Lung (tissue), 12 donors: ENCODE measurements around the gene THUMPD3. TPM values are rescaled to one million over a fixed set of nuclear protein-coding genes. Genes with fewer than 3 reads are reported as not detected.

Experiments
- ATAC-seq: fragments of 200-7000 bp; cut with Tn5 transposase; one replicate; pipeline ENCODE4 v1.9.1; 2020; ENCODE audit warnings: moderate number of reproducible peaks; ENCODE audit not compliant: insufficient read depth, low FRiP score
- DNase-seq, 3 donors: peaks; one replicate each; pipeline ENCODE4 v3.0.0-alpha.2; 2013 to 2017
- H3K27ac ChIP-seq, 2 donors: one replicate each; pipeline ENCODE4 v1.5.1; 2013; ENCODE audit warnings: mild to moderate bottlenecking in 2 of 2, moderate library complexity in 2 of 2, control low read depth in 1 of 2, inconsistent platforms in 1 of 2, low read depth in 1 of 2, low read length in 1 of 2
- H3K27me3 ChIP-seq, 3 donors: one replicate each; pipeline ENCODE4 v1.5.1; 2013; ENCODE audit warnings: low read length in 2 of 3; ENCODE audit not compliant: control insufficient read depth in 3 of 3, insufficient read depth in 3 of 3
- H3K36me3 ChIP-seq, 4 donors: one replicate each; pipeline ENCODE4 v1.5.1; 2013; ENCODE audit warnings: low read length in 4 of 4, mild to moderate bottlenecking in 1 of 4, moderate library complexity in 1 of 4; ENCODE audit not compliant: control insufficient read depth in 4 of 4, insufficient read depth in 4 of 4
- H3K4me1 ChIP-seq, 5 donors: one replicate each; pipeline ENCODE4 v1.5.1; 2013; ENCODE audit warnings: low read length in 5 of 5, mild to moderate bottlenecking in 2 of 5, moderate library complexity in 1 of 5; ENCODE audit not compliant: control insufficient read depth in 5 of 5, insufficient read depth in 5 of 5
- H3K4me3 ChIP-seq: one replicate; pipeline ENCODE4 v1.5.1; 2013; ENCODE audit warnings: mild to moderate bottlenecking, control low read depth, moderate library complexity
- H3K9ac ChIP-seq, 2 donors: one replicate each; pipeline ENCODE4 v1.5.1; 2013; ENCODE audit warnings: low read length in 2 of 2, control low read depth in 1 of 2; ENCODE audit not compliant: insufficient read depth in 1 of 2
- H3K9me3 ChIP-seq, 4 donors: one replicate each; pipeline ENCODE4 v1.5.1; 2013; ENCODE audit warnings: low read length in 3 of 4, mild to moderate bottlenecking in 1 of 4, moderate library complexity in 1 of 4; ENCODE audit not compliant: control insufficient read depth in 4 of 4, insufficient read depth in 3 of 4
- WGBS, 2 donors: extraction: QIAGEN DNeasy Blood & Tissue Kit; methylation state at CpG; one replicate each; pipeline ENCODE4 v1.1.7; 2013; 5-methylcytosine and 5-hydroxymethylcytosine counted together
- polyA plus RNA-seq, 2 donors: library from polyadenylated mRNA; stranded (reverse); fragments of 200-250 nt; gene quantifications; one replicate each; pipeline ENCODE4 v1.2.1, GENCODE V29; 2013
- total RNA-seq, 2 donors: library from RNA; depleted of rRNA in 1 of 2; stranded (reverse); fragments of >200 nt in 1 of 2; gene quantifications; one replicate each; pipeline ENCODE4 v1.2.1, GENCODE V29; 2014 to 2021
- TF ChIP-seq, protein P1 (sequence below): IDR thresholded peaks from 2 replicates; pipeline ENCODE4 v1.5.1; 2012; ENCODE audit warnings: mild to moderate bottlenecking; ENCODE audit errors: control extremely low read depth, extremely low read depth
- donor health status: control.
- donor health status: control.
- donor health status: Bipolar disorder and iron deficiency.
- donor health status: healthy.
- donor health status: DM: yes; HTN: yes; CAD: no.

Gene THUMPD3
- total and polyA plus RNA-seq, 4 donors, result 28.6 to 37.2 (median 31.8) TPM

- H3K9me3 ChIP-seq, result no peaks in the 10 kb centered on the region
- no peaks in the 10 kb centered on the region for H3K27me3 ChIP-seq
- no peak overlapping the region for H3K4me3 ChIP-seq
- peaks cover 3 to 28% (median 6%) of the 10 kb centered on the region in 5 donors for H3K4me1 ChIP-seq
- 96 to 100% methylated on average over 1 of the region's 1 CpG for WGBS, 2 donors
- H3K9ac ChIP-seq, result no peak overlapping the region
- TF ChIP-seq, protein P1, sequence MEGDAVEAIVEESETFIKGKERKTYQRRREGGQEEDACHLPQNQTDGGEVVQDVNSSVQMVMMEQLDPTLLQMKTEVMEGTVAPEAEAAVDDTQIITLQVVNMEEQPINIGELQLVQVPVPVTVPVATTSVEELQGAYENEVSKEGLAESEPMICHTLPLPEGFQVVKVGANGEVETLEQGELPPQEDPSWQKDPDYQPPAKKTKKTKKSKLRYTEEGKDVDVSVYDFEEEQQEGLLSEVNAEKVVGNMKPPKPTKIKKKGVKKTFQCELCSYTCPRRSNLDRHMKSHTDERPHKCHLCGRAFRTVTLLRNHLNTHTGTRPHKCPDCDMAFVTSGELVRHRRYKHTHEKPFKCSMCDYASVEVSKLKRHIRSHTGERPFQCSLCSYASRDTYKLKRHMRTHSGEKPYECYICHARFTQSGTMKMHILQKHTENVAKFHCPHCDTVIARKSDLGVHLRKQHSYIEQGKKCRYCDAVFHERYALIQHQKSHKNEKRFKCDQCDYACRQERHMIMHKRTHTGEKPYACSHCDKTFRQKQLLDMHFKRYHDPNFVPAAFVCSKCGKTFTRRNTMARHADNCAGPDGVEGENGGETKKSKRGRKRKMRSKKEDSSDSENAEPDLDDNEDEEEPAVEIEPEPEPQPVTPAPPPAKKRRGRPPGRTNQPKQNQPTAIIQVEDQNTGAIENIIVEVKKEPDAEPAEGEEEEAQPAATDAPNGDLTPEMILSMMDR, result no peak
- no peak overlapping the region for H3K27ac ChIP-seq
- DNase-seq (no peak), ATAC-seq (no peak)
- H3K36me3 ChIP-seq, result no peaks in the 10 kb centered on the region
Measured at GRCh38 chr3:9408546-9408945, 45.7 kb downstream of the THUMPD3 start.

DNA sequence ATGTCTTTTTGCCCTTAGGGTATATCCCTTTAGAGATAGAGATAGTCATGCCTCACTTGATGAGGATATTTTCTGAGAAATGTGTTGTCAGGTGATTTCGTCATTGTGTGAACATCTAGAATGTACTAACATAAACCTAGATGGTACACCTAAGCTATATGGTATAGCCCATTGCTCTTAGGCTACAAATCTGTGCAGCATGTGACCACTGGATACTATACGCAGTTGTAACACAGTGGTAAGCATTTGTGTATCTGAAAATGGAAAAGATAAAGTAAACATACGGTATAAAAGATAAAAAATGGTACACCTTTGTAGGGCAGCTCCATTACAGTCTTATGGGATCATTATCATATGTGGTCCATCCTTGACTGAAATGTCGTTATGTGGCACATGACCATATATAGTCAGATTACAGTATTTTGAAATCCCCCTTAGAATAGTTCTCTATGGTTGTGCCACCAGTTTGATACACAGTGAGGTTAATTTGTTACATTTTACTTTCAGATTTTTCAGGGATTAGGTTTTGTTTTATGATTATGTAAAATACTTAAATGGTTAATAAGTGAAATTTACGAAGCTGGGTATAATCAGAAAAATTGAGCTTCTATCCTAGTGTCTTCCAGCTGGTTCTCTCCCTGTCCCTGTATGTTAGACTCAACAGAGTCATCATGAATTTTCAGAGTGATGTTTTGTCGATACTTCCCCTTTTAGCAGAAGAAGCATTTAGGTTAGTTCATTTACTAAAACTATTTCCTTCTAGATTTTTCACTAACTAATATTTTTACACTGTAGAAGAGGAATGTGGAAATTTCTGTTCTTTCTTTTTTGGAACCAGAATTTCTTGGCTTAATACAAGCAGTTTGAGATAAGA is 47.4 kb downstream of the THUMPD3 start:
- no peaks in the 10 kb centered on the region for H3K9me3 ChIP-seq
- WGBS, 2 donors, result 67 to 77% methylated on average over 6 of the region's 6 CpGs
- H3K4me1 ChIP-seq, result peaks cover 3 to 25% (median 4%) of the 10 kb centered on the region in 5 donors
- ATAC-seq, result no peak
- no peaks in the 10 kb centered on the region for H3K27me3 ChIP-seq
- H3K36me3 ChIP-seq, result no peaks in the 10 kb centered on the region
- H3K27ac ChIP-seq, result no peak overlapping the region
- no peak overlapping the region for H3K9ac ChIP-seq
- TF ChIP-seq, protein P1, result no peak
- DNase-seq, result no peak
- H3K4me3 ChIP-seq, result no peak overlapping the region

DNA sequence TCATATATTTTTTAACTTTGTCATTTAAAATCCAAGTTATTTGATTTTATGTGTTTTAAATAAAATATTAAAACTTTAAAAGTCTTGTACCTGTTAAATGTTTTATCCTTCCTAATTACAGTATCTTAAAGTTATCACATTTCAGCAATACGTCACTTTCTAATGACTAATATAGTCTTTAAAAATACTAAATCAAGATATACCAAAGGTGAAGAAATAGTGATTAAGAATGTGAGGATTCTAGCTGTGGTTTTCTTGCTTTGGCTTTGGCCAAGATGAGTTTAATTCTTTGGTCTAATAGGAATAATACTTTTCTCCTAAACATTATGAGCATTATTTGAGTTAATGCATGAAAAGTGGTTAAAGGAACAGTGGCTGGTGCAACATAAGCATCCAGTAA is 48.4 kb downstream of the THUMPD3 start:
- Histone ChIP-seq H3K27ac (no peak overlapping the region), H3K9me3 (no peaks in the 10 kb centered on the region), H3K9ac (no peak overlapping the region), H3K36me3 (peaks cover 0 to 7% (median 2%) of the 10 kb centered on the region in 4 donors), H3K4me3 (no peak overlapping the region), H3K27me3 (no peaks in the 10 kb centered on the region), H3K4me1 (peaks cover 0 to 29% (median 0%) of the 10 kb centered on the region in 5 donors)
- no peak for DNase-seq
- WGBS, 2 donors, result 89 to 97% methylated on average over 1 of the region's 1 CpG
- TF ChIP-seq, protein P1, result no peak
- no peak for ATAC-seq
